Coronary artery (tissue), 2 donors: ENCODE measurements around the gene ARHGAP45.

Source experiments
- DNase-seq: peaks from one replicate; pipeline ENCODE4 v3.0.0-alpha.2; 2017; ENCODE audit warnings: low spot score
- H3K27ac ChIP-seq, 2 donors: fragments of 200-600 bp; sonication (generic); one replicate each; pipeline ENCODE4 v1.5.1; 2016 to 2019
- H3K4me3 ChIP-seq: fragments of 200-600 bp; sonication (generic); 2 replicates; pipeline ENCODE4 v1.5.1; 2016; ENCODE audit warnings: mild to moderate bottlenecking, moderate library complexity
- TF ChIP-seq, protein P1 (sequence below): fragments of 200-600 bp; sonication (generic); IDR thresholded peaks from one replicate; pipeline ENCODE4 v1.5.1; 2019; ENCODE audit warnings: antibody characterized with exemption

The ARHGAP45 gene

DNA sequence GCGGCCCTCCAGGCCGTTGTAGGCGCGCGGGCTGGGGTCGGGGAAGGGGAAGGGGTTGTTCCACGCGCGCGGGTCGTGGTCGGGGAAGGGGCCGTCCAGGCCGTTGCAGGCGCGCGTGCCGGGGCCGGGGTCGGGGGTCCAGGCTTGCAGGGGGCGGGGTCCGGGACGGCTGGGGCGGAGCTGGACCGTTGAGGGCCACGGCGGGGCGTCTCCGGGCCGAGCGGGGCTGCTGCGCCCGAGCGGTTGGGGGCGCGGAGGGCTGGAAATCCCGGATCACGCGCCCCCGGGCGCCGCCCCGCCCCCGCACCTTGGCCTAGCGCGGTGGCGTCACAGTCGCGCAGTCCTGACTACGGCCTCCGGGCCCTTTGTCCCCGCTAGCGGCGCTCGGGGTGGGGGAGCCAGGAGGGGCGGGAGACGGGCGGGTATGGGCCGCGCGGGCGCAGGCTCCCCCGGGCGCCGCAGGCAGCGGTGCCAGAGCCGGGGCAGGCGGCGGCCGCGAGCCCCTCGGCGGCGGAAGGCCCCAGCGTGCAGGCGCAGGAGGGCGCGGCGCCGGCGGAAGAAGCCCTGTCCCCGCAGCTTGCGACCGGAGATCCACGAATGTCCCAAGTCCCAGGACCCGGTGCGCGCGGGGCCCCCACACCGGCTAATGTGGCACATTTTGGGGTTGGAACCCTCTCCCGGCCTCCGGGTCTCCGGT lies 37.5 kb downstream of the ARHGAP45 start:
- TF ChIP-seq, protein P1, sequence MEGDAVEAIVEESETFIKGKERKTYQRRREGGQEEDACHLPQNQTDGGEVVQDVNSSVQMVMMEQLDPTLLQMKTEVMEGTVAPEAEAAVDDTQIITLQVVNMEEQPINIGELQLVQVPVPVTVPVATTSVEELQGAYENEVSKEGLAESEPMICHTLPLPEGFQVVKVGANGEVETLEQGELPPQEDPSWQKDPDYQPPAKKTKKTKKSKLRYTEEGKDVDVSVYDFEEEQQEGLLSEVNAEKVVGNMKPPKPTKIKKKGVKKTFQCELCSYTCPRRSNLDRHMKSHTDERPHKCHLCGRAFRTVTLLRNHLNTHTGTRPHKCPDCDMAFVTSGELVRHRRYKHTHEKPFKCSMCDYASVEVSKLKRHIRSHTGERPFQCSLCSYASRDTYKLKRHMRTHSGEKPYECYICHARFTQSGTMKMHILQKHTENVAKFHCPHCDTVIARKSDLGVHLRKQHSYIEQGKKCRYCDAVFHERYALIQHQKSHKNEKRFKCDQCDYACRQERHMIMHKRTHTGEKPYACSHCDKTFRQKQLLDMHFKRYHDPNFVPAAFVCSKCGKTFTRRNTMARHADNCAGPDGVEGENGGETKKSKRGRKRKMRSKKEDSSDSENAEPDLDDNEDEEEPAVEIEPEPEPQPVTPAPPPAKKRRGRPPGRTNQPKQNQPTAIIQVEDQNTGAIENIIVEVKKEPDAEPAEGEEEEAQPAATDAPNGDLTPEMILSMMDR = no peak
- peak overlapping the region; percentile 99 to 100 for H3K27ac ChIP-seq
- DNase-seq = peak; percentile 89
- H3K4me3 ChIP-seq = peak overlapping the region; percentile 96

DNA sequence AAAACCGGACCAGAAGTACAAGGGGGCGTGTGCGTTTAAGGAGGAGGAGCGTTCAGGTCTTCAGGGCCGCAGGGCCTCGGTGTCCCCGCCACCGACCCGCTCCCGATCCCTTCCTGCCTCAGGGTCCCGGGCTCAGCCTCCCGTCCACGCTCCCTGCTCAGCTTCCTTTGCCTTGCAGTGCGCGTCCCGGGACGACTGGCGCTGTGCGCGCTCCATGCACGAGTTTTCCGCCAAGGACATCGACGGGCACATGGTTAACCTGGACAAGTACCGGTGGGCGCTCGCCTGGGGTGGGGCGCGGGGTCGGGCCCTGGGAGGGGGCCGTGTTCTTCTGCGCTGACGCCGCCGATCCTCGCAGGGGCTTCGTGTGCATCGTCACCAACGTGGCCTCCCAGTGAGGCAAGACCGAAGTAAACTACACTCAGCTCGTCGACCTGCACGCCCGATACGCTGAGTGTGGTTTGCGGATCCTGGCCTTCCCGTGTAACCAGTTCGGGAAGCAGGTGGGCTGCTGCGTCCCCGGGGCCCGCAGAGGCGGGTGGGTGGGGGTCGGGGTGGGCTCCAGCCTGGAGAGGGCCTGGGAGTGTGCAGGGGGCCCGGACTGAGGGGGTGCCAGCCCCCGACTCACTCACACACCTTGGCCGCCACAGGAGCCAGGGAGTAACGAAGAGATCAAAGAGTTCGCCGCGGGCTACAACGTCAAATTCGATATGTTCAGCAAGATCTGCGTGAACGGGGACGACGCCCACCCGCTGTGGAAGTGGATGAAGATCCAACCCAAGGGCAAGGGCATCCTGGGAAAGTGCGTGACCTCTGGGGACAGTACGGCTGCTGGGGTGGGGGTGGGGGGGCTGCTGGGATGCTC lies 38.3 kb downstream of the ARHGAP45 start:
- no peak for DNase-seq
- TF ChIP-seq, protein P1 = no peak
- H3K4me3 ChIP-seq = peak overlapping the region; percentile 96
- peak overlapping the region; percentile 99 to 100 for H3K27ac ChIP-seq

DNA sequence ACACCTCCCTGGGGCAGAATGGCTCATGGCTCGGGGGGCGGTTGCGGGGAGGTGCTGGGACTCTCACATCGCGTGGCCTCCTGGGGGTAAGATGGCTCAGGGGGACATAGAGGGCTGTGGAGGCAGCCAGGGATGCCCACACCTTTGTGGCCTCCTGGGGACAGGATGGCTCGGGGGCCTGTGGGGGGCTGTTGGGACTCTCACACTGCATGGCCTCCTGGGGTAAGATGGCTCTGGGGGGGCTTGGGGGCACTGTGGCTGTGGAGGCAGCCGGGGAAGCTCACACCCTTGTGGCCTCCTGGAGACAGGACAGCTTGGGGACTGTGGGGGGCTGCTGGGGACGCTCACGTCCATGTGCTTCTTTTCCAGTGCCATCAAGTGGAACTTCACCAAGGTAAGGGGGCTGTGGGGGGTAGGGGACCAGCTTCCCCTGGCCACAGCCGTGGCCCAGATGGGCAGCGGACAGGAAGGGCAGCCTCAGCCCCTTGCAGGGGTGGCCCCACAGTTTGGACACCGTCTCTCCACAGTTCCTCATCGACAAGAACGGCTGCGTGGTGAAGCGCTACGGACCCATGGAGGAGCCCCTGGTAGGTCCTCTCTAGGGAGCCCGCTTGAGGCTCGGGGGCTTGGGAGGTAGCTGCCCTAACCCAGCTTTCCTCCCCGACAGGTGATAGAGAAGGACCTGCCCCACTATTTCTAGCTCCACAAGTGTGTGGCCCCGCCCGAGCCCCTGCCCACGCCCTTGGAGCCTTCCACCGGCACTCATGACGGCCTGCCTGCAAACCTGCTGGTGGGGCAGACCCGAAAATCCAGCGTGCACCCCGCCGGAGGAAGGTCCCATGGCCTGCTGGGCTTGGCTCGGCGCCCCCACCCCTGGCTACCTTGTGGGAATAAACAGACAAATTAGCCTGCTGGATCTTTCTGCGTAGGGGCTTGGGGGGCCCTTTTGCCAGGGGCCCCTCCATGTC lies 39.2 kb downstream of the ARHGAP45 start:
- Histone ChIP-seq H3K4me3 (peak overlapping the region; percentile 96), H3K27ac (peak overlapping the region in 1 of 2 donors; percentile 99)
- no peak for DNase-seq
- TF ChIP-seq, protein P1 = no peak

DNA sequence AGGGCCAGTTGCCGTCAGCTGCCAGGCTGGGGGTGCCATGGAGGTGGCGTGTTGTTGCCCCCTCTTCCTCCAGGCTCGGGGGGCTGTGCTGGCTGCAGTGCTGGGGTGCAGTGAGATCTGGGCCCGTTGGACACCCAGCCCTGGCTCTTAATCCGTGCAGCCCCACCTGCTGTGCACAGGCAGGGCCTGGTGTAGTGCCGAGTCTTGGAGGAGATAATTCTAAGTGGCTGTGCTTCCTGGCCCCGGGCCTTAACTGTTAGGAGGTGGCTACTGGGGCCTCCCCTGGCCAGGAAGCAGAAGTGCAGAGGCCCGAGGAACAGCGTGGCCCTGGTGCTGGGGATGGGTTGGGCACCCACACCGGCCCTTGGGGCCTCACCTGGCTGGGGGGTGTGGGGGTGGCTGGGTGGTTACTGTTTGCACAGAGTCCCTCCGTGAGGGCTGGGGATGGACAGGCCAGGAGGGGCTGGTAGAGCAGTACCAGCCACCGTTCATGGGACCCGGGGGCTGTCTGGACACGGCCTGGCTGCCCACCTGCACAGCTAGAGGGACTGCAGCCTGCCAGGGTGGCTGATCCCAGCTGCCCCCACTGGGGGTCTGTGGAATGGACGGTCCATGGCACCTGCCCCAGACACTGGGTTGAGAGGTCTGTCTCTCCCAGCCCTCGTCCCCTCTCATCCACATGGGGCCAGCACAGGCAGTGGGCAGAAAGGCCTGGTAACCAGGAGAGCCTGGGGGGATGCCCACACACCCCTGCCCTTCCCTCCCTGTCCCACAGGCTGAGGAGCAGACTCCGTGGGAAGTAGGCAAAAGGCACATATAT lies 40.1 kb downstream of the ARHGAP45 start:
- TF ChIP-seq, protein P1 = no peak
- Histone ChIP-seq H3K27ac (peak overlapping the region in 1 of 2 donors; percentile 7), H3K4me3 (no peak overlapping the region)
- no peak for DNase-seq

DNA sequence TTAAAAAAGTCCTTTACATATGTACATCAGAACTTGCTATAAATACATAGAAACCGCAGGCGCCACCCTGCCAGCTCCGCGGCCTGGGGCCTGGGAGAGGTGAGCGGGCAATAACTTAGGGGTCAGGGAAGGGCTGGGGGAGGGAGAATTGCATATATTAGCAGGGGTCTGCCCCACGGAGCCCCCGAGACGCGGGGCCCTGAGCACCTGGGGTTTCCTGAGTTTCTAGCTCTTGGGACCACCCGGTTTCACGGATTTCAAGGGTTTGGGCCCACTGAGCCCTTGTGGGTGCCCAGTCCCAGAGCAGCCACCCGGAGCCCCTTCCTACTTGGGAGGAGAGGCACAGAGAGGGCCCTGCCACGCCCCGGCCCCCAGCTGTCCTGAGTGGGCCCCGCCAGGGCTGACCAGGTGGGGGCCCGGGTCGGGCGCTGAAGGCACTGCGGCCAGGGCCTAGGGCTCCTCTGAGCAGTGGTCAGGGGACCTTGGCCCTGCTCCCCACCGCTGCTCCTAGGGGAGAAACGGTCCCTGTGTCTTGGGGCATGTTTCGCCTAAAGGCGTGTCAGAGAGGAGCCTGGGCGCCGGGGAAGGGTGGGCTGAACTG lies 40.8 kb downstream of the ARHGAP45 start:
- DNase-seq = no peak

More for the DNA sequence above, 40.8 kb downstream of the ARHGAP45 start:
- Histone ChIP-seq H3K27ac (no peak overlapping the region), H3K4me3 (no peak overlapping the region)
- TF ChIP-seq, protein P1 = no peak
